Measurements from ENCODE around the gene NFS1. TPM values are rescaled to one million over a fixed set of nuclear protein-coding genes. Genes with fewer than 3 reads are reported as not detected.
"Not testable (repeated sequence)": the region's sequence is repeated elsewhere in the genome, so short reads cannot be mapped to it uniquely, and the experiment has no call there.

NFS1 gene
- total RNA-seq, 1 donor from 2014 or later, result 19.5 TPM

- H3K27me3 ChIP-seq, result no peaks in the 10 kb centered on the region
Measured at GRCh38 chr20:35729836-35730582, 30.9 kb upstream of the NFS1 start.

GRCh38 chr20:35729283-35729807 is 30.2 kb upstream of the NFS1 start:
- Histone ChIP-seq H3K9me3 (no peaks in the 10 kb centered on the region), H3K4me3 (no peak overlapping the region), H3K27ac (no peak overlapping the region), H3K27me3 (no peaks in the 10 kb centered on the region), H3K36me3 (peaks cover 100% of the 10 kb centered on the region), H3K4me1 (peaks cover 41% of the 10 kb centered on the region)
- no peak for ATAC-seq
- no peak for TF ChIP-seq CTCF (IDR thresholded peaks at IDR 0.05)
- intact Hi-C loops (cut with DNase I), result no loop called here
- no peak for DNase-seq

More at GRCh38 chr20:35729836-35730582, 30.9 kb upstream of the NFS1 start:
- H3K4me1 ChIP-seq, result peaks cover 46% of the 10 kb centered on the region
- intact Hi-C loops (cut with DNase I), result no loop called here
- no peak for TF ChIP-seq CTCF (IDR thresholded peaks at IDR 0.05)
- H3K27ac ChIP-seq, result no peak overlapping the region
- ATAC-seq, result no peak
- no peak overlapping the region for H3K4me3 ChIP-seq
- DNase-seq, result no peak
- no peaks in the 10 kb centered on the region for H3K9me3 ChIP-seq
- H3K36me3 ChIP-seq, result peaks cover 100% of the 10 kb centered on the region

GRCh38 chr20:35726842-35727711 is 27.9 kb upstream of the NFS1 start:
- Histone ChIP-seq H3K36me3 (peaks cover 100% of the 10 kb centered on the region), H3K4me1 (peaks cover 30% of the 10 kb centered on the region), H3K27ac (no peak overlapping the region), H3K4me3 (no peak overlapping the region), H3K27me3 (no peaks in the 10 kb centered on the region), H3K9me3 (no peaks in the 10 kb centered on the region)
- TF ChIP-seq CTCF (IDR thresholded peaks at IDR 0.05), result no peak
- DNase-seq (no peak), ATAC-seq (peak; percentile 48)
- intact Hi-C loops (cut with DNase I), result no loop called here

GRCh38 chr20:35724321-35725230 is 25.4 kb upstream of the NFS1 start:
- H3K27ac ChIP-seq, result no peak overlapping the region
- peaks cover 100% of the 10 kb centered on the region for H3K36me3 ChIP-seq
- TF ChIP-seq CTCF (IDR thresholded peaks at IDR 0.05), result no peak
- DNase-seq (no peak), ATAC-seq (no peak)
- H3K4me1 ChIP-seq, result peaks cover 7% of the 10 kb centered on the region
- H3K4me3 ChIP-seq, result no peak overlapping the region
- H3K27me3 ChIP-seq, result no peaks in the 10 kb centered on the region
- intact Hi-C loops (cut with DNase I), result no loop called here
- H3K9me3 ChIP-seq, result no peaks in the 10 kb centered on the region

GRCh38 chr20:35723652-35724320 is 24.6 kb upstream of the NFS1 start:
- H3K27me3 ChIP-seq; intact Hi-C loops (cut with DNase I); DNase-seq; H3K27ac ChIP-seq; H3K9me3 ChIP-seq; H3K4me3 ChIP-seq; H3K4me1 ChIP-seq; ATAC-seq: not testable (repeated sequence)
- peaks cover 100% of the 10 kb centered on the region for H3K36me3 ChIP-seq

GRCh38 chr20:35723275-35723639 is 24.1 kb upstream of the NFS1 start:
- H3K27ac ChIP-seq; H3K4me1 ChIP-seq; intact Hi-C loops (cut with DNase I); H3K9me3 ChIP-seq; DNase-seq; H3K4me3 ChIP-seq; ATAC-seq; H3K27me3 ChIP-seq: not testable (repeated sequence)
- H3K36me3 ChIP-seq, result peaks cover 100% of the 10 kb centered on the region

Data from upper lobe of right lung (tissue), 1 donor.